Activated naive CD8-positive, alpha-beta T cell treated with anti-CD3 and anti-CD28 coated beads, Interleukin-2, amount 10 ng/mL, durations not matched to agents 7 days and 5 days (primary cell): ENCODE data around the gene ABI2. TPM values are rescaled to one million over a fixed set of nuclear protein-coding genes. Genes with fewer than 3 reads are reported as not detected.

Experiments used
- ATAC-seq: fragments of 150-1000 bp; cut with Tn5 transposase; one replicate; pipeline ENCODE4 v1.10.0; 2021; ENCODE audit warnings: low read depth, moderate library complexity
- POLR2A ChIA-PET: fragments of 350-600 bp; sonication (Branson Sonifier 250); formaldehyde crosslinking; loops from one replicate; lab custom pipeline; 2021; ENCODE audit warnings: antibody characterized with exemption; lab: Charles Lee
- DNase-seq: peaks from one replicate; pipeline ENCODE4 v3.0.0; 2021
- H3K27ac Mint-ChIP-seq: one replicate; pipeline ENCODE4 v1.8.0; 2022; ENCODE audit warnings: mild to moderate bottlenecking, mixed read lengths
- H3K27me3 Mint-ChIP-seq: one replicate; pipeline ENCODE4 v1.8.0; 2022; ENCODE audit warnings: mild to moderate bottlenecking, moderate library complexity, mixed read lengths
- H3K36me3 Mint-ChIP-seq: one replicate; pipeline ENCODE4 v1.8.0; 2021; ENCODE audit warnings: mild to moderate bottlenecking, mixed read lengths
- H3K4me1 Mint-ChIP-seq: one replicate; pipeline ENCODE4 v1.8.0; 2021; ENCODE audit warnings: mixed read lengths
- H3K4me3 Mint-ChIP-seq: one replicate; pipeline ENCODE4 v1.8.0; 2022; ENCODE audit warnings: mild to moderate bottlenecking, moderate library complexity, mixed read lengths
- H3K9me3 Mint-ChIP-seq: one replicate; pipeline ENCODE4 v1.8.0; 2021; ENCODE audit warnings: mixed read lengths
- total RNA-seq, 2 experiments: library from RNA; stranded (reverse); gene quantifications; one replicate each; pipeline ENCODE4 v1.2.3, GENCODE V29; 2021

Gene ABI2
- total RNA-seq, 2 experiments from 2014 or later: 39.9 to 44.6 TPM

GRCh38 chr2:203480623-203481022 is 152.4 kb downstream of the ABI2 start:
- Mint-ChIP-seq H3K27me3 (peaks cover 2% of the 10 kb centered on the region), H3K9me3 (no peaks in the 10 kb centered on the region)
- POLR2A ChIA-PET: no interaction called here

GRCh38 chr2:203484266-203485112 is 156.3 kb downstream of the ABI2 start:
- no peak overlapping the region for H3K4me3 Mint-ChIP-seq

More at GRCh38 chr2:203480623-203481022, 152.4 kb downstream of the ABI2 start:
- Mint-ChIP-seq H3K36me3 (no peaks in the 10 kb centered on the region), H3K4me1 (peaks cover 4% of the 10 kb centered on the region), H3K4me3 (no peak overlapping the region), H3K27ac (no peak overlapping the region)
- no peak for DNase-seq
- no peak for ATAC-seq

DNA sequence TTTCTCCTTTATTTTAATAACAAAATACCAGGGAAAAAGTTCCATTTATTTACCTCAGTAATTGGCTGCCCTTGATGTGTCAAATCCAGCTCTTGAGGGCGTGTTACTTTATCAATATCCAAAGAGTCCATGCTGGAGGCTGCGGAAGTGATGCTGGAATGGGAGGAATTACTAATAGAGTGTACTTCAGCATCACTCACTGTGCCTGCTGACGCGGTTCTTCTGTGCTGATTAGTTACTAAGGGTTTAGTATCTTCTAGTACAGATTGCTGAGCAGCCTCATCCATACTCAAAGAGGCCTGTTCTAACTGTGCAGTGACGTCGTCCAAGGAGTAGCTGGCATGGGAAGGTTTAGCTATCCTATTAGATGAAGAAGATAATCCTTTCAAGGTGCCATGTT is 161.3 kb downstream of the ABI2 start:
- POLR2A ChIA-PET: no interaction called here
- no peaks in the 10 kb centered on the region for H3K9me3 Mint-ChIP-seq
- peaks cover 4% of the 10 kb centered on the region for H3K4me1 Mint-ChIP-seq
- no peaks in the 10 kb centered on the region for H3K36me3 Mint-ChIP-seq
- no peaks in the 10 kb centered on the region for H3K27me3 Mint-ChIP-seq
- no peak overlapping the region for H3K27ac Mint-ChIP-seq
- DNase-seq: no peak
- H3K4me3 Mint-ChIP-seq: no peak overlapping the region
- ATAC-seq: no peak

More at GRCh38 chr2:203484266-203485112, 156.3 kb downstream of the ABI2 start:
- no peaks in the 10 kb centered on the region for H3K36me3 Mint-ChIP-seq
- no peak overlapping the region for H3K27ac Mint-ChIP-seq
- peak; percentile 73 for ATAC-seq
- peaks cover 2% of the 10 kb centered on the region for H3K27me3 Mint-ChIP-seq
- DNase-seq: peak; percentile 32
- H3K9me3 Mint-ChIP-seq: no peaks in the 10 kb centered on the region
- peaks cover 4% of the 10 kb centered on the region for H3K4me1 Mint-ChIP-seq
- POLR2A ChIA-PET: no interaction called here

DNA sequence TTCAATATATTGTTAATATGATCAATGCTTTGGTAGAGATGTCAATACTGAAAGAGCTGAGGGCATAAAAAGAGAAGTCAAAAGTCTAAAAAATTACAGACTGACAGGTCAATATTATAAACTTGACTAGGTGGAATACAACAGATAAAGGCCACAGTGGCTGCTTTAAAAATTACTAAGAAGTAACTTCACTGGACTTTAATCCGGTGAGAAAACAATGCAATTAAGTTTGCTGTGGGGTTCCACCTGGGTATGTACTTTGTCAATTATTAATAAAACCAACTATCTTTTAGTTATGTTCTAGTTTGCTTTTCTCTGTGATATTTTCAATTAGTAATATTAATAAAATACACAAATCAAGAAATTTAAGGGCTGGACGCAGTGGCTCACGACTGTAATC is 162.2 kb downstream of the ABI2 start:
- ATAC-seq (no peak), DNase-seq (no peak)
- no peaks in the 10 kb centered on the region for H3K36me3 Mint-ChIP-seq
- no peak overlapping the region for H3K4me3 Mint-ChIP-seq
- POLR2A ChIA-PET: no interaction called here
- H3K4me1 Mint-ChIP-seq: peaks cover 4% of the 10 kb centered on the region
- H3K9me3 Mint-ChIP-seq: no peaks in the 10 kb centered on the region
- H3K27ac Mint-ChIP-seq: no peak overlapping the region
- H3K27me3 Mint-ChIP-seq: no peaks in the 10 kb centered on the region

- DNase-seq (no peak), ATAC-seq (no peak)
- no peak overlapping the region for H3K4me3 Mint-ChIP-seq
- peaks cover 2% of the 10 kb centered on the region for H3K36me3 Mint-ChIP-seq
- POLR2A ChIA-PET: interaction anchor here (0.6 kb wide), 1 partner anchor 427 kb away, joined by 3 read pairs; no protein-coding TSS in a partner anchor
- H3K27me3 Mint-ChIP-seq: peaks cover 3% of the 10 kb centered on the region
- no peak overlapping the region for H3K27ac Mint-ChIP-seq
- H3K9me3 Mint-ChIP-seq: no peaks in the 10 kb centered on the region
- peaks cover 4% of the 10 kb centered on the region for H3K4me1 Mint-ChIP-seq
Measured at GRCh38 chr2:203492965-203493364, 164.8 kb downstream of the ABI2 start.

Other genes with a start within 250 kb of the ABI2 start
- 10 to 100 TPM; 18.3 to 22.6 TPM for gene CYP20A1, start 89.4 kb upstream of the ABI2 start, total RNA-seq
- gene RAPH1, start 206.9 kb downstream of the ABI2 start, total RNA-seq: under 1 TPM; 0.58 to 0.74 TPM